Activated CD8-positive, alpha-beta memory T cell treated with anti-CD3 and anti-CD28 coated beads, Interleukin-2, amount 50 U/mL, for 4 hours (primary cell): ENCODE results near the gene CCR3.
A peak's percentile ranks its signal among the peaks of the same experiment; 100 is the strongest.

ENCODE experiments used
- DNase-seq: peaks from one replicate; pipeline ENCODE4 v3.0.0-alpha.2; 2020

CCR3 gene

DNA sequence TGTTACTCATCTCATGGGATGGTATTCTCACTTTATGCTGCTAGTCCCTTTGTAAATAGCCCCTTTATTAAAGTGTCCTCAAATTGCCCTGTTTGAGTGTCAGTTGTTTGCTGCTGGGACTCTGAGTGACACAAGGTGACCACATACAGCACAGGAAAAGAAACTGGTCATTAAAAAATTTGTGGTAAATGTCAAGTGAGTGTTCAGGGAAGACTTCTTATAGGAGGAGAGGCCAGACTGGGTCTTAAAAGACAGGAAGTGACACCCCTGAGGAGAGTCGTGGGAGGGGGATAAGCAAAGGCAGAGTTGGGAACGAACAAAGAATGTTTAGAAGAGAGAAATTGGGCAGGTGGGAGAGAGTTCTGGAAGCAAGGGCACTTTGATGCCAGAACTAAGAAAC lies 35.2 kb downstream of the CCR3 start:
- DNase-seq: no peak

DNA sequence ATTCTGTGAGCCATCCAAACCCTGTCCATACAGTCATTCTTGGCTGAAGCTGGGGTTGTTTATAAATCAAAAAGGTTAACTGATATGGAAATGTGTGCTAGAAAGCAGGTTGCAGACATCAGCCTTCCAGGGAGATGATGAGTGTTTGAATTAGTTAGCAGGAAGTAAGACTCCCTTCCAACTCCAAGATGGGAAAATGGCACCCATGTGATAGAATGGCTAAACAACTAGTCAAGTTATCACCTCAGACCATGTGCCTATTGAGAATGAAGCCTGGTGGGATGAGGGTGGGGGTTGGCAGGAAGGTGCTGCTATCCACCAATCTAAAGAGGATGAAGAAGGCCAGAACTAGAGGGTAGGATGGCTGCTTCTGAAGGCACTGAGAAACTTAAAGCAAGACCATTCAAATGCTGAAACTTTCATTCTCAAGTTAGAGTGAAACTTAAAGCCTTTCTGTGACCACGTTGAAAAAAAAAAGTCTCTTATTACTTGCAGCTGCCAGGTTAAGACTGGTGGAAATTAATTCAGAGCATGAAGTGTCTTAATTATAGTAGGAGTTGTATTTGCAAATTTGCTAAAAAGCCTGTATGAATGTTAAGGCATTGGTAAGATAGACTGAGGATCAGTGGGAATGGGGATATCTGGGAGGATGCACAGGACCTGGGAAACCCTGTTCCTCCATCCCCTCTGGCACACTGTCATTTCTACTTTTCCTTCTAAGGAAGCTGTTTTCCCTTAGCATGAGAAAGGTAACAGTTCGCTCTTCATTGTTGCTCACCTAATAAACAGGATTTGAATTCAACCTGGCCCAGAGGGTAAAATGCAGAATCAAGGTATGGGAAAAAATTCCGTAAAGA lies 36.8 kb downstream of the CCR3 start:
- DNase-seq: no peak

GRCh38 chr3:46280105-46280797 lies 38.0 kb downstream of the CCR3 start:
- DNase-seq: peak; percentile 46

DNA sequence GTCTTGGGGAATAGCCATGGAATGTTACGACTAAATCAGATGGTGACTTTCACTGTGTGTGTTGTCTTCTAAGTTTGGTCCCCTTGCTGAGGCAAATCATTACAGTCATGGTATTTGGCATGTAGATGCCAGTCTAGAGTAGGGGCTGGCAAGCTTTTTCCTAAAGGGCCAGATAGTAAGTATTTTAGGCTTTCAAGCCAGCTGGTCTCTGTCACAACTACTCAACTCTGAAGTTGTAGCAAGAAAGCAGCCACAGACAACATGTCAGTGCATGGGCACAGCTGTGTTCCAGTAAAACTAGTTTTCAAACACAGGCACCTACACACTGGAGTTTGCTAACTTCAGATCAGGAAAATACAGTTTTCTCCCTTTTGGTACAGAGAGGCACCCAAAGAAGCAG lies 39.3 kb downstream of the CCR3 start:
- DNase-seq: no peak

- DNase-seq: no peak
Observed at GRCh38 chr3:46282041-46282440, 39.8 kb downstream of the CCR3 start.

GRCh38 chr3:46282696-46283095 lies 40.4 kb downstream of the CCR3 start:
- DNase-seq: no peak

DNA sequence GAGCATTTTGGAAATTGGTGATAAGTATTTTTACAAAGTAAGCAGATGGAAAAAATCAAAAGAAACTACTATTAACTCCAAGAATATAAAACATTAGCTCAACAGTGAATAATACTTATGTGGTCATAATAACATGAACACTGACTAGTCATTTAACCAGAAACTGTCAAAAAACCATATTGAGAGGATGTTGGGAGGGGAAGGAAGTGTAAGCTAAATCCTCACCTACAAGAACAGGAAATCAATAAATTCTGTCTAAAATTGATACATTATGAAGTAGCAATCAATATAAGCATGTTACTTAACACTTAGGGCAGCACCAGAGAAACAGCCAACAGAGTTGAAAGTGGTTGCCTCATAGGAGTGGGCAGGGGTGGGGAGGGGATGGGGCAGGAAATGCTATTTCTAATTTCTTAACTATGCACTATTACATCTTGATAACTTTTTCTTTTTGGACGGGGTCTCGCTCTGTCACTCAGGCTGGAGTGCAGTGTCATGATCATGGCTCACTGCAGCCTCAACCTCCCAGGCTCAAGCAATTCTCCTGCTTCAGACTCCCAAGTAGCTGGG lies 41.7 kb downstream of the CCR3 start:
- no peak for DNase-seq

- no peak for DNase-seq
Observed at GRCh38 chr3:46284981-46285683, 42.9 kb downstream of the CCR3 start.

DNA sequence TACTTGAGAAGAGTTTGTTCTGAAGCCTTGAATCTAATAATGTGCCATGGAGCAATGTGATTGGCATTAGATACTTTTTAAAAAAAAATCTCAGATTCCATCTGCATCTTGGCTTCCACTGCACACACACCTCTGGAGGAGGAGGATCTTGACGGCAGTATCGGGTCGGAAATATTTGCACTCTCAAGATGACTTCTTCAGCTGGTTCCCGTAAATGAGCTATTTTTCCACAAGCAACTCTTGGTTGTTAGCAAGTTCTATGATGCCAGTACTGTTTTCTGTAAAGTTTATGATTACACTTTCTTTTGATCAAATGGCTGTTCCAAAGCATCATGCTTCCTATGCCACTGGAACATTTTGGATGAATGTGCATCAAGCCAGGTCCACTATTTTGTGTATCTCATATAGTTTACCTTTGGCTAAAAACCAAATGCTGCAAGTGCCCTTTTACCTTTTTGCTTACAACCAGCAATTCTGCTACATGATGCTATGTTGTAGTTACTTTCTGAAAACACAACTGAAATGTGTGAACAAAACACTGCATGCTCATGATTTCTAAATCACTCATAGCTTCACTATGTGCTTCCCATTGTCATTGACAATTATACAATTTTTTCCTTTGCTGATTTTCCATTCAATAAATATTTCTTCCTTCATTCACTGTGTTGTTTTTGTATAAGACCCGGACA lies 43.8 kb downstream of the CCR3 start:
- no peak for DNase-seq

- DNase-seq: no peak
Observed at GRCh38 chr3:46286947-46287565, 44.8 kb downstream of the CCR3 start.

DNA sequence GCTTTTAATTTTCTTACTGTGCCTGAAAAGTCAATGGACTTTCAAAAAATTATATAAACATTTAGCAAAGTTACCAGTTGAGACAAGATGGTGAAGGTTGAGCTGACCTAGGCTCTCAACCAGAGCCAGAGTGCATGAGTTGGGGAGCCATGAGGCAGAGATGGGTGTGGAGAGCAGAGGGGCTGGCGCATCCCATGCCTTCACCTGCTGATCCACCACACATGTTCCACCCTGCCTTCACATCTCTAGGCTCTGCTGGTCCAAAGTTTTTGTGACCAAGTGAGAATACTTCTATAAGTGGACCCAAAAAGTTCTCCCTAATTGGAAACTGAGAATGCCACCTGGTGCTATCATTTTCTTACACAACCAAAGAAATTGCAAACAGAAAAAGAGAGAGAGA lies 47.3 kb downstream of the CCR3 start:
- no peak for DNase-seq

GRCh38 chr3:46289966-46290365 lies 47.7 kb downstream of the CCR3 start:
- DNase-seq: no peak

- DNase-seq: no peak
Observed at GRCh38 chr3:46291046-46291445, 48.8 kb downstream of the CCR3 start.

DNA sequence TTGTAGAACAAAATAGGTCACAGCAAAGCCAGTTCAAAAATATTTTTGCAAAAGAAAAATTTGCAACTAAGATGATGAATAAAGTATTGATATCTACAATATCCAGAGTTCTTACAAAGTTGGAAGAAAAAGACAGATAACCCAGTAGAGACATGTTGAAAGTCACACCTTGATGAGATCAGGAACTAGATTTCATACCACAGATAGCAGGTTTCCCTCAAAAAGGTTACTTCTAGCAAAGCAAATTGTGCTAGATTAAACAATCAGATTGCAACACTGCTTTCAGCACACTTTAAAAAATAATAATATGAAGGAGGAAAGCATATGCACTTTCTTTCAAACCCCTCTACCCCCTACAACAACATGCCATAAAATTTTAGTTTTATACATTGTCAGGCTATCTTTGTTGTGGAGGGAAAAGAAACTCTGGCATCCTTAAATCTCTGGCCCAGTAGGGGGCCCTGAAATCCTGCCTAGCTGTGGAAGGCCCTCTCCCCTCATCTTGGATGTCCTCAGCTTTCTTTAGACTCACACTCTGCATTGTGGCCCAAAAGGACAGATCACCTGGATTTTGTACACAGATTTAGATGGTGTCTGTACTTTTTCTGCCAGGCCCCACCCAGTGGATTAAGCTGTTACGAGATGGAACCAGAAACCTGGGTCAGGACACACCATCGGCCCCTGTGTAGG lies 50.9 kb downstream of the CCR3 start:
- no peak for DNase-seq

- no peak for DNase-seq
Observed at GRCh38 chr3:46293991-46294833, 52.0 kb downstream of the CCR3 start.

GRCh38 chr3:46296826-46297225 lies 54.6 kb downstream of the CCR3 start:
- no peak for DNase-seq

DNA sequence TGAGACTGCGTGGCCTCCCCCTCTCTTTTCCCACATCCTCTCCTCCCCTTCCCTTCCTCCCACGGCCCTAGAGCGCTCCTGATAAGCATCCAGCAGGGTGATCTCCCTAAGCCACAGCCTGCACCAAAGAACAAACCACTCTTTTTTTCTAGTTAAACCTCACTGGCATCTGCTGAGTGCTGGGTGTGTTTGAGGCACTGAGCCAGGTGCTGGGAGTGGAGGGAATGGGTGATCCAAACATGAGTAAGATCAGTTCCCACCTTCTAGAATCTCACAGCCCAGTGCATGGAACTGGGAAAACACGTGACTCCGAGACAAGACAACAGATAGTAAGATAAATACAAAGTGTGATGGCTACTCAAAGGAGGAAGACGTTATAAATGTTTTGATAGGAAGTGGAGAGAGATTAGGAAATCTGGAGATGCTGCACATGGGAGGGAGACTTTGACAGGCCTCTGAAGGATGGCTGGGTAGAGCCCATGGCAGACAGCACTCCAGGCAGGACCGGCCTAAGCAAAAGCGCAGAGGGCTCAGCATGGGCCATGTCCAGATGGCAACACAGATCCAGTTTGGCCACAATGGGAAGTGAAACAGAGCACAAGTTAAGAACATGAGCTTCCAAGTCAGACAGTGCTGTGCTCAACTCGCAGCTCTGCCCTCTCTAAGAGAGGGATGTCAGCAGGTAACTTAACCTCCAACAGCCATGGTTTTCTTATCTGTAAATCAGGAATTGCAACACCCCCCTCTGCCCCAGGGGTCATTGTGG lies 55.6 kb downstream of the CCR3 start:
- no peak for DNase-seq

DNA sequence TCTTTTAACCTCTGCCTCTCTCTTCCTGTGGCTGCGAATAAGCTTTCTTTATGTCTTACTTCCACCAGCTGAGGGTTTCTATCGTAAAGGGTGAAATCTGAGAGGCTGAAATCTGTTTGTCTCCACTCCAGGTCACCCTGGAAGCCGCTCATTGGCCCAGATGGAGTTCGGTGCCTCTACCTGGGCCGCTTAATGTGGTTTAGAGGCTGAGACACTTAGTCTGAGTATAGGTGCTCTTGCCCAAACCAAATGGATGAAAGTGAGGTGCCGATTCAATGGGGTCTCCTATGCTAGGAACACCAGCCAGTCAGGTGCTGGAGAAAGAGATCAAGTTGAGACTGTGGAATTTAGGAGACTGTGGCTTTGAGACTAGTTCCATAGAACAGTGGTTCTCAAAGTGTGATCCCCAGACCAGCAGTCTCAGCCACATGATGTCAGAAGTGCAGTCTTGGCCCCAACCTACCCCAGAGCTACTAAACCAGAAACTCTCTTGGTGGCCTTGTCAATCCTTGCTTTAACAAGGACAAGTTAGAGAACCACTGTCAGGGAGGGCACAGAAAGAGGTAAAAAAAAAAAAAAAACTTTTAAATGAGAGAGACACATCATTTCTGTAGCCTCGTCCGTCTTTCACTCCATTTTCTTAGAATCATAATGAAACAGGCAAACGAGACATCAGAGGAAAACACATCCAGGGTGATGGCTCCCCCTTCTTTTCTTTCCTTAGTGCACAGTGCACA lies 56.8 kb downstream of the CCR3 start:
- no peak for DNase-seq
